GM23248 (cell line): Measurements from ENCODE around the gene BICRA. TPM values are rescaled to one million over a fixed set of nuclear protein-coding genes. Genes with fewer than 3 reads are reported as not detected.

Source experiments
- DNase-seq: peaks from one replicate; pipeline ENCODE4 v3.0.0-alpha.2; 2015
- H2AFZ ChIP-seq: fragments of 200-600 bp; sonication (generic); 2 replicates; pipeline ENCODE4 v1.6.1; 2016; ENCODE audit warnings: antibody characterized with exemption
- H3F3A ChIP-seq: fragments of 200-600 bp; sonication (generic); 2 replicates; pipeline ENCODE4 v1.6.1; 2016; ENCODE audit warnings: mild to moderate bottlenecking, antibody characterized with exemption, mixed run types; ENCODE audit not compliant: insufficient read depth
- H3K27ac ChIP-seq: fragments of 200-600 bp; sonication (generic); 2 replicates; pipeline ENCODE4 v1.5.1; 2016; ENCODE audit warnings: mild to moderate bottlenecking
- H3K27me3 ChIP-seq: fragments of 200-600 bp; sonication (generic); replicated peaks from 2 replicates; pipeline ENCODE4 v1.6.1; 2016; ENCODE audit warnings: mild to moderate bottlenecking; ENCODE audit not compliant: insufficient read depth
- H3K36me3 ChIP-seq: fragments of 200-600 bp; sonication (generic); 2 replicates; pipeline ENCODE4 v1.6.1; 2016; ENCODE audit warnings: low read depth, mild to moderate bottlenecking
- H3K4me1 ChIP-seq: fragments of 200-600 bp; sonication (generic); 2 replicates; pipeline ENCODE4 v1.6.1; 2016; ENCODE audit warnings: mild to moderate bottlenecking; ENCODE audit not compliant: insufficient read depth
- H3K4me2 ChIP-seq: fragments of 200-600 bp; sonication (generic); one replicate; pipeline ENCODE4 v1.6.1; 2016; ENCODE audit warnings: mild to moderate bottlenecking; ENCODE audit not compliant: unreplicated experiment
- H3K4me3 ChIP-seq: fragments of 200-600 bp; sonication (generic); 2 replicates; pipeline ENCODE4 v1.5.1; 2016; ENCODE audit warnings: mild to moderate bottlenecking
- H3K79me2 ChIP-seq: fragments of 200-600 bp; sonication (generic); 2 replicates; pipeline ENCODE4 v1.6.1; 2016; ENCODE audit warnings: mild to moderate bottlenecking; ENCODE audit not compliant: insufficient read depth
- H3K9ac ChIP-seq: fragments of 200-600 bp; sonication (generic); 2 replicates; pipeline ENCODE4 v1.6.1; 2016; ENCODE audit warnings: mild to moderate bottlenecking
- H3K9me2 ChIP-seq: fragments of 200-600 bp; sonication (generic); 2 replicates; pipeline ENCODE4 v1.6.1; 2016; ENCODE audit warnings: mixed run types, mild to moderate bottlenecking, moderate library complexity; ENCODE audit not compliant: insufficient read depth
- H3K9me3 ChIP-seq: fragments of 200-600 bp; sonication (generic); one replicate; pipeline ENCODE4 v1.6.1; 2017; ENCODE audit warnings: low read depth
- H4K20me1 ChIP-seq: fragments of 200-600 bp; sonication (generic); 2 replicates; pipeline ENCODE4 v1.6.0; 2016; ENCODE audit not compliant: insufficient read depth
- EZH2 ChIP-seq: fragments of 200-600 bp; sonication (generic); IDR thresholded peaks from 2 replicates; pipeline ENCODE4 v1.6.1; 2018; ENCODE audit warnings: antibody characterized with exemption, mild to moderate bottlenecking; ENCODE audit not compliant: insufficient read depth, poor library complexity, severe bottlenecking
- EZH2phosphoT487 ChIP-seq: fragments of 200-600 bp; sonication (generic); IDR thresholded peaks from 2 replicates; pipeline ENCODE4 v1.6.1; 2018; ENCODE audit warnings: antibody characterized with exemption, moderate library complexity, mild to moderate bottlenecking, low read depth; ENCODE audit not compliant: insufficient read depth
- WGBS, 2 experiments: methylation state at CpG; one replicate each; pipeline ENCODE4 v1.1.6; 2015 to 2017; ENCODE audit warnings: low lambda C conversion rate in 2 of 2, low coverage in 1 of 2; ENCODE audit errors: missing lambda C conversion rate in 2 of 2; 5-methylcytosine and 5-hydroxymethylcytosine counted together
- in situ Hi-C: fragments of 300-500 bp; cut with MboI; formaldehyde crosslinking; loops from 2 replicates; pipeline ENCODE4 v1.15.0; 2020
- polyA plus RNA-seq: library from polyadenylated mRNA; unstranded; fragments of >200 nt; fragmentation: Nextera tagmentation; extraction: Ambion mirVana; gene quantifications from 2 replicates; pipeline ENCODE4 v1.2.1, GENCODE V29; 2016
- total RNA-seq: library from RNA; depleted of rRNA; stranded (reverse); fragments of >200 nt; shearing (Covaris generic); gene quantifications from 2 replicates; pipeline ENCODE4 v1.2.3, GENCODE V29; 2014

The BICRA gene
- total and polyA plus RNA-seq, 2 experiments from 2014 or later: 0.86 to 1.1 TPM

DNA sequence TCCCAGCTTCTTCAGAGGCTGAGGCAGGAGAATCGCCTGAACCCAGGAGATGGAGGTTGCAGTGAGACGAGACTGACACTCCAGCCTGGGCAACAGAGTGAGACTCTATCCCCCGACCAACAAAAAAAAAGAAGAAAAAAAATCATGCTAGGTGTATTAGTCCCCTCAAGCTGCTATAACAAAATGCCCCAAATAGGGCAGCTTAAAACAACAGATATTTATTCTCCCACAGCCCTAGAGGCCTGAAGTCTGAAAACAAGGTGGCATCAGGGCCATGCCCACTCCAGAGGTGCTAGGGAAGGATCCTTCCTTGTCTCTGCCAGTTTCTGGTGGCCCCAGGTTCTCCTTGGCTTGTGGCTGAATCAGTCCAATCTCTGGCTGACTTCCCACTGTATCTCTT lies 95.7 kb downstream of the BICRA start:
- no peaks in the 10 kb centered on the region for H4K20me1 ChIP-seq
- H3K36me3 ChIP-seq: peaks cover 15% of the 10 kb centered on the region; the same call in 1 of the 2 replicates
- H3K27me3 ChIP-seq: no peaks in the 10 kb centered on the region
- DNase-seq: no peak
- H3K4me2 ChIP-seq: no peak overlapping the region
- in situ Hi-C loops: loop anchor here (5.0 to 10.0 kb wide), 2 partner anchors 267 to 410 kb away; no protein-coding TSS in a partner anchor
- H3F3A ChIP-seq: 0 out of 2 replicates have a peak, but pooled peaks cover 9% of the 10 kb centered on the region
- H3K4me3 ChIP-seq: no peak overlapping the region
- no peak overlapping the region for H3K27ac ChIP-seq
- H3K4me1 ChIP-seq: no peaks in the 10 kb centered on the region
- H3K9me2 ChIP-seq: no peaks in the 10 kb centered on the region
- TF ChIP-seq EZH2 (no peak), EZH2phosphoT487 (no peak)
- no peak overlapping the region for H3K9ac ChIP-seq
- H2AFZ ChIP-seq: no peak overlapping the region
- no peaks in the 10 kb centered on the region for H3K79me2 ChIP-seq
- 98 to 100% methylated on average over 3 of the region's 3 CpGs for WGBS, 2 experiments
- H3K9me3 ChIP-seq: no peaks in the 10 kb centered on the region

DNA sequence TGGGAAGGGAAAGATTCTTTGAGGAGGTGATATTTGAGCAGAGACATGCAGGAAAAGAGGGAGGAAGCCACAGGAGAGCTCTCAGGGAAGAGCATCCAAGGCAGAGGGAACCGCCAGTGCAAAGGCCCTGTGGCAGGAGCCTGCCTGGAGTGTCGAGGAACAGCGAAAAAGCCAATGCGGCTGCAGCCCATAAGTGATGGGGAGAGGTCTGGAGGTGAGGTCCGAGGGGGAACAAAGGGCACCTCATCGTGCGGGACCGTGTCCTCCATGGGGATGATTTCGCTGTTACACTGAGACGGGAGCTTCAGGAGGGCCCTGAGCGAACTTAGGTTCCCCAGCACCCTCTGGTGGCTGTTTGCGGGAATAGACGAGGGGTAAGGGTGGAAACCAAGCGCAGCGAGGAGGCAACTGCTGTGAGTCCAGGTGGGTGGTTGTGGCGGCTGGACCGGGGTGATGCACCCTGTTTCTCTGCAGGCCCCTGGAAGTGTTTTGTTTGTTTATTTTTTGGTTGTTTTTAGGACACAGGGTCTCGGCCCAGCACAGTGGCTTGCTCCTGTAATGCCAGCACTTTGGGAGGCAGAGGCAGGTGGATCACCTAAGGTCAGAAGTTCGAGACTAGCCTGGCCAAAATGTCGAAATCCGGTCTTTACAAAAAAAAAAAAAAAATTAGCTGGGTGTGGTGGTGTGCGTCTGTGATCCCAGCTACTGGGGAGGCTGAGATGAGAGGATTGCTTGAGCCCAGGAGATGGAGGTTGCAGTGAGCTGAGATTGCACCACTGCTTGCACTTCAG lies 98.4 kb downstream of the BICRA start:
- Histone ChIP-seq H3F3A (0 out of 2 replicates have a peak, but pooled peaks cover 9% of the 10 kb centered on the region), H2AFZ (no peak overlapping the region; the same call in 1 of the 2 replicates), H3K4me1 (no peaks in the 10 kb centered on the region), H4K20me1 (no peaks in the 10 kb centered on the region), H3K9me3 (no peaks in the 10 kb centered on the region), H3K36me3 (0 out of 2 replicates have a peak, but pooled peaks cover 4% of the 10 kb centered on the region), H3K9me2 (no peaks in the 10 kb centered on the region), H3K4me2 (no peak overlapping the region), H3K4me3 (no peak overlapping the region), H3K27ac (no peak overlapping the region), H3K9ac (no peak overlapping the region), H3K79me2 (no peaks in the 10 kb centered on the region), H3K27me3 (no peaks in the 10 kb centered on the region)
- in situ Hi-C loops: loop anchor here (5.0 to 10.0 kb wide), 2 partner anchors 270 to 413 kb away; no protein-coding TSS in a partner anchor
- peak; percentile 86 for DNase-seq
- 13 to 20% methylated on average over 22 of the region's 22 CpGs for WGBS, 2 experiments
- TF ChIP-seq EZH2 (no peak), EZH2phosphoT487 (no peak)

DNA sequence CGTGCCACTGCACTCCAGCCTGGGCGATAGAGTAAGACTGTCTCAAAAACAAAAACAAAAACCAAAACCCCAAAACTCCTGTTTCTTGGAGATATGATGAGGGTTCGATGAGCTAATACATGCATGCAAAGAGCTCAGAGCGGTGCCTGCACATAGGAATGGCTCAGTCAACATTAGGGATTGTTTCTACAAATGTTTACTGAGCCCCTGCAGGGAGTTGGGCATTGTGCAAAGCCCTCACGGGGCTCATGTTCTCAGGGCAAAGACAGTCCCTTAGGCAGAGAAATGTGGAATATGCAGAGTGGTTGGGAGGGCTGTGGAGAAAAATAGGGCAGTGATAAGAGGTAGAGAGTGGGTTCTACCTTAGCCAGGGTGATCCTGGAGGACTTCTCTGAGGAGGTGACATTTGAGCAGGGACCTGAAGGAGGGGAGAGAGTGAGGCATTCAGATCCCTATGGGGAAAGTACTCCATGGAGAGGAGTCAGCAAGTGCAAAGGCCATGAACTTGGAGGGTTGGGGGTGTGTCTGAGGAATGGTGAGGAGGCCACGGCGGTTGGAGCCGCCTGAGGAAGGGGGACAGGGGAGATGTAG lies 102.8 kb downstream of the BICRA start:
- H3F3A ChIP-seq: 0 out of 2 replicates have a peak, but pooled peaks cover 2% of the 10 kb centered on the region
- H3K9me2 ChIP-seq: no peaks in the 10 kb centered on the region
- no peak overlapping the region for H3K9ac ChIP-seq
- peaks cover 7% of the 10 kb centered on the region; the same call in 1 of the 2 replicates for H3K4me1 ChIP-seq
- TF ChIP-seq EZH2 (no peak), EZH2phosphoT487 (no peak)
- H4K20me1 ChIP-seq: no peaks in the 10 kb centered on the region
- no peak for DNase-seq
- H2AFZ ChIP-seq: no peak overlapping the region
- H3K4me3 ChIP-seq: no peak overlapping the region
- peaks cover 39% of the 10 kb centered on the region for H3K79me2 ChIP-seq
- no peak overlapping the region for H3K27ac ChIP-seq
- in situ Hi-C loops: loop anchor here (5.0 kb wide), 1 partner anchor 71 kb away; no protein-coding TSS in a partner anchor
- no peaks in the 10 kb centered on the region for H3K27me3 ChIP-seq
- WGBS, 2 experiments: 67 to 71% methylated on average over 8 of the region's 8 CpGs
- peaks cover 2% of the 10 kb centered on the region; the same call in 1 of the 2 replicates for H3K36me3 ChIP-seq
- no peak overlapping the region for H3K4me2 ChIP-seq
- no peaks in the 10 kb centered on the region for H3K9me3 ChIP-seq
